ENCODE data around the gene COQ7. TPM values are rescaled to one million over a fixed set of nuclear protein-coding genes. Genes with fewer than 3 reads are reported as not detected.

The COQ7 gene
- total and polyA plus RNA-seq, 2 donors (not counting 1 experiment from before 2014, with no cell fraction given): 12.4 to 19.8 TPM

DNA sequence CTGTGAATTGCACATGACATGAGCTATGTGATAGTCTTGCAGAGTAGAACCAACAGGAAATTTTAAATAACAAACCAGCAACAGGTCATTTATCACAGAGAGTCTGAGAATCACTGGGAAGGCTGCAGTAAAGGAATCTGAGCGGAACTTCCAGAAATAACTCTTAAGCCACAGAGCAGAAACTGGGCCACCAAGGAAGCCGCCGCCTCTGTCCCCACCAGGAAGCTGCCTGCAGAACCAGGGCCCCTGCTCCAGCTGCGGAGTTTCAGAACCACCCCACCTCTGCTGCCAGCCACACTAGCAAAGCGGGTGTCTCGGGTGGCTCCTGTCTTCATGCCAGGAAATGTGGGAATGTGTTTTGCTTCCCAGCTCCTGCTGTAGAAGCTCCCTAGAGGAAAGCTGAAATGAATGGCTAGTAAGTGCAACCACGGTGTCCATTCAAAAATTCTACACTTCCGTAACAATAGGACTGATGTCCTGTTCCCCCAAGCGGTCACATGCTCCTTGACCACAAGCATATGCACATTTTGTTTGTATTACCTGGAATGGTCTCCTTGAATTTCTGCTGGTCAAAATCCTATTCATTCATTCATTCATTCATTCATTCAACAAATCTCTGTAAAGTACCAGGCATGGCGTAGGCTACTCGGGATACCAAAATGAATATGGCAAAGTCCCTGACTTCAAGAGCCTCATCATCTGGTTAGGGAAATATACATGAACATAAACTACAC, 38.6 kb downstream of the COQ7 start:
- TF ChIP-seq, protein P1, sequence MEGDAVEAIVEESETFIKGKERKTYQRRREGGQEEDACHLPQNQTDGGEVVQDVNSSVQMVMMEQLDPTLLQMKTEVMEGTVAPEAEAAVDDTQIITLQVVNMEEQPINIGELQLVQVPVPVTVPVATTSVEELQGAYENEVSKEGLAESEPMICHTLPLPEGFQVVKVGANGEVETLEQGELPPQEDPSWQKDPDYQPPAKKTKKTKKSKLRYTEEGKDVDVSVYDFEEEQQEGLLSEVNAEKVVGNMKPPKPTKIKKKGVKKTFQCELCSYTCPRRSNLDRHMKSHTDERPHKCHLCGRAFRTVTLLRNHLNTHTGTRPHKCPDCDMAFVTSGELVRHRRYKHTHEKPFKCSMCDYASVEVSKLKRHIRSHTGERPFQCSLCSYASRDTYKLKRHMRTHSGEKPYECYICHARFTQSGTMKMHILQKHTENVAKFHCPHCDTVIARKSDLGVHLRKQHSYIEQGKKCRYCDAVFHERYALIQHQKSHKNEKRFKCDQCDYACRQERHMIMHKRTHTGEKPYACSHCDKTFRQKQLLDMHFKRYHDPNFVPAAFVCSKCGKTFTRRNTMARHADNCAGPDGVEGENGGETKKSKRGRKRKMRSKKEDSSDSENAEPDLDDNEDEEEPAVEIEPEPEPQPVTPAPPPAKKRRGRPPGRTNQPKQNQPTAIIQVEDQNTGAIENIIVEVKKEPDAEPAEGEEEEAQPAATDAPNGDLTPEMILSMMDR (conservative IDR thresholded peaks at IDR 0.05 in 1 of 2, IDR thresholded peaks at IDR 0.05 in 1 of 2; ENCODE audit: low read depth in 1 of 2, low read length in 2 of 2): no peak
- TF ChIP-seq EZH2 (IDR thresholded peaks at IDR 0.05; ENCODE audit: low read length, missing control alignments): no peak

DNA sequence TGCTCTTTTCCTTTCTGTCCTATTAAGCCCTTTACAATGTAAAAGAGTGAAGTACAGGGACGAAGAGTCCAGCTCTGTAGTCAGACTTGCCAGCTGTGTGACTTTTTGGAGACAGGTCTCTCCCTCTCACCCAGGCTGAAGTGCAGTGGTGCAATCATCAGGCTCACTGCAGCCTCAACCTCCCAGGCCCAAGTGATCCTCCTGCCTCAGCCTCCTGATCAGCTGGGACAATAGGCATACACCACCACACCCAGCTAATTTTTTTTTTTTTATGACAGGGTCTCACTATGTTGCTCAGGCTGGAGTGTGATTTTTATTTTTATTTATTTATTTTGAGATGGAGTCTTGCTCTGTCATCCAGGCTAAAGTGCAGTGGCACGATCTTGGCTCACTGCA, 39.2 kb downstream of the COQ7 start:
- TF ChIP-seq, protein P1 (conservative IDR thresholded peaks at IDR 0.05 in 1 of 2, IDR thresholded peaks at IDR 0.05 in 1 of 2; ENCODE audit: low read depth in 1 of 2, low read length in 2 of 2): no peak
- TF ChIP-seq EZH2 (IDR thresholded peaks at IDR 0.05; ENCODE audit: low read length, missing control alignments): no peak
- Histone ChIP-seq H3K27ac (ENCODE audit: insufficient read depth, low read length) (no peak overlapping the region), H3K9ac (ENCODE audit: insufficient read depth, low read length) (no peak overlapping the region)

More for the DNA sequence above, 38.6 kb downstream of the COQ7 start:
- Histone ChIP-seq H3K9me3 (ENCODE audit: control insufficient read depth, insufficient read depth, low read depth, low read length) (no peaks in the 10 kb centered on the region), H3K79me2 (ENCODE audit: control insufficient read depth, insufficient read depth, low read length) (no peaks in the 10 kb centered on the region), H3K4me2 (ENCODE audit: extremely low read depth, insufficient read depth, low read length) (no peak overlapping the region), H3K4me1 (ENCODE audit: control insufficient read depth, extremely low read depth, insufficient read depth, low read length) (peaks cover 3% of the 10 kb centered on the region), H3K4me3 (replicated peaks in 1 of 4; ENCODE audit: control extremely low read depth in 1 of 4, insufficient read depth in 1 of 4, low read depth in 3 of 4, low read length in 4 of 4) (no peak overlapping the region), H4K20me1 (ENCODE audit: control insufficient read depth, extremely low read depth, insufficient read depth, low read length) (no peaks in the 10 kb centered on the region), H3K9ac (ENCODE audit: insufficient read depth, low read length) (no peak overlapping the region), H3K36me3 (ENCODE audit: control insufficient read depth, insufficient read depth, low read length) (no peaks in the 10 kb centered on the region), H3K27ac (ENCODE audit: insufficient read depth, low read length) (no peak overlapping the region), H2AFZ (ENCODE audit: low read length) (no peak overlapping the region), H3K27me3 (ENCODE audit: control insufficient read depth, insufficient read depth, low read length) (no peaks in the 10 kb centered on the region)
- peak; percentile 46 to 47 for DNase-seq (ENCODE audit: low read depth in 2 of 2)

DNA sequence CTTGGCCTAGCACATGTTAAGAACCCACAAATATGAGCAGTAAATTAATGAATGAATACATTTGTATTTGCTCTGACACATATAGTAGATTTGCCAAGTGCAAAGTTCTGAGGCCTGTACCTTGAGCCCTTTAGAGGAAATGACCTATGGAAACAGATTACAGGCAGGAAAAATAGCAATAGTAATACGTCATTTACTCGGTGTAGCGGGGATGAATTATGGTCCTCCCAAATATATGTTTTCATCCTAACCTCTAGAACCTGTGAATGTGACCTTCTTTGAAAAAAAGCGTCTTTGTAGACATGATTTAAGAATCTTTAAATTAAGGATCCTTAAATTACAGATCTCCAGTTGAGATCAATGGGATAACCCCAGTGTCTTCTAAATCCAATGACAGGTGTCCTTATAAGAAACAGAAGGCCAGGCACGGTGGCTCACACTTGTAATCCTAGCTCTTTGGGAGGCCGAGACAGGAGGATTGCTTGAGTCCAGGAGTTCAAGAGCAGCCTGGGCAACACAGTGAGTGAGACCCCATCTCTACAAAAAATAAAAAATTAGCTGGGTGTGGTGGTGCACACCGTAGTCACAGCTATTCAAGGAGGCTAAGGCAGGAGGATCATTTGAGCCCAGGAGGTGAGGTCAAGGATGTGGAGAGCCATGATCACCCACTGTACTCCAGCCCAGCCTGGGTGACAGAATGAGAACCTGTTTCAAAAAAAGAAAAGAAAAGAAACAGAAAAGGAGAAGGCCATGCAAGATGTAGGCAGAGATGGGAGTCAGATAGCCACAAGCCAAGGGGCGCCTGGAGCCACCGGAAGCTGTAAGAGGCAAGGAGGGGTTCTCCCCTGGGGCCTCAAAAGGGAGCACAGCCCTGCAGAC, 41.2 kb downstream of the COQ7 start:
- no peaks in the 10 kb centered on the region for H3K36me3 ChIP-seq (ENCODE audit: control insufficient read depth, insufficient read depth, low read length)
- no peak overlapping the region for H3K27ac ChIP-seq (ENCODE audit: insufficient read depth, low read length)
- peaks cover 2% of the 10 kb centered on the region for H3K79me2 ChIP-seq (ENCODE audit: control insufficient read depth, insufficient read depth, low read length)
- H3K4me1 ChIP-seq (ENCODE audit: control insufficient read depth, extremely low read depth, insufficient read depth, low read length): peaks cover 7% of the 10 kb centered on the region
- TF ChIP-seq, protein P1 (conservative IDR thresholded peaks at IDR 0.05 in 1 of 2, IDR thresholded peaks at IDR 0.05 in 1 of 2; ENCODE audit: low read depth in 1 of 2, low read length in 2 of 2): no peak
- no peak for TF ChIP-seq EZH2 (IDR thresholded peaks at IDR 0.05; ENCODE audit: low read length, missing control alignments)
- no peak overlapping the region for H3K4me2 ChIP-seq (ENCODE audit: extremely low read depth, insufficient read depth, low read length)
- H4K20me1 ChIP-seq (ENCODE audit: control insufficient read depth, extremely low read depth, insufficient read depth, low read length): no peaks in the 10 kb centered on the region
- no peaks in the 10 kb centered on the region for H3K9me3 ChIP-seq (ENCODE audit: control insufficient read depth, insufficient read depth, low read depth, low read length)
- no peak overlapping the region for H3K4me3 ChIP-seq (replicated peaks in 1 of 4; ENCODE audit: control extremely low read depth in 1 of 4, insufficient read depth in 1 of 4, low read depth in 3 of 4, low read length in 4 of 4)
- no peak overlapping the region for H3K9ac ChIP-seq (ENCODE audit: insufficient read depth, low read length)
- no peak for DNase-seq (ENCODE audit: low read depth in 2 of 2)
- no peaks in the 10 kb centered on the region for H3K27me3 ChIP-seq (ENCODE audit: control insufficient read depth, insufficient read depth, low read length)
- no peak overlapping the region for H2AFZ ChIP-seq (ENCODE audit: low read length)

More for the DNA sequence above, 39.2 kb downstream of the COQ7 start:
- no peaks in the 10 kb centered on the region for H3K9me3 ChIP-seq (ENCODE audit: control insufficient read depth, insufficient read depth, low read depth, low read length)
- H3K4me3 ChIP-seq (replicated peaks in 1 of 4; ENCODE audit: control extremely low read depth in 1 of 4, insufficient read depth in 1 of 4, low read depth in 3 of 4, low read length in 4 of 4): no peak overlapping the region
- H2AFZ ChIP-seq (ENCODE audit: low read length): no peak overlapping the region
- H3K36me3 ChIP-seq (ENCODE audit: control insufficient read depth, insufficient read depth, low read length): no peaks in the 10 kb centered on the region
- H3K4me2 ChIP-seq (ENCODE audit: extremely low read depth, insufficient read depth, low read length): no peak overlapping the region
- no peaks in the 10 kb centered on the region for H4K20me1 ChIP-seq (ENCODE audit: control insufficient read depth, extremely low read depth, insufficient read depth, low read length)
- DNase-seq (ENCODE audit: low read depth in 2 of 2): no peak
- no peaks in the 10 kb centered on the region for H3K27me3 ChIP-seq (ENCODE audit: control insufficient read depth, insufficient read depth, low read length)
- H3K4me1 ChIP-seq (ENCODE audit: control insufficient read depth, extremely low read depth, insufficient read depth, low read length): peaks cover 3% of the 10 kb centered on the region
- no peaks in the 10 kb centered on the region for H3K79me2 ChIP-seq (ENCODE audit: control insufficient read depth, insufficient read depth, low read length)

All from fibroblast of lung (primary cell).